Common myeloid progenitor, CD34-positive (primary cell): ENCODE data around the gene CACNA2D2.

Experiments
- CTCF ChIA-PET: fragments of 350-600 bp; sonication (Branson Sonifier 250); formaldehyde crosslinking; loops from one replicate; lab custom pipeline; 2021; ENCODE audit warnings: antibody characterized with exemption; lab: Charles Lee
- POLR2A ChIA-PET: fragments of 350-600 bp; sonication (Branson Sonifier 250); formaldehyde crosslinking; loops from one replicate; lab custom pipeline; 2021; ENCODE audit warnings: antibody characterized with exemption; lab: Charles Lee
- DNase-seq, 3 donors: peaks; one replicate each; pipeline versions ENCODE4 v3.0.0 to v3.0.0-alpha.2; 2013
- H3K27ac ChIP-seq, 2 experiments: 1 replicate in 1 of 2; 2 replicates in 1 of 2; pipeline ENCODE4 v1.7.0; 2013; ENCODE audit warnings: inconsistent platforms in 2 of 2, low read length in 2 of 2, mild to moderate bottlenecking in 2 of 2, low read depth in 1 of 2, moderate library complexity in 1 of 2; ENCODE audit not compliant: severe bottlenecking in 2 of 2, insufficient read depth in 1 of 2, poor library complexity in 1 of 2
- H3K27me3 ChIP-seq, 5 experiments: replicated peaks in 2 of 5; 1 replicate in 3 of 5; 2 replicates in 2 of 5; pipeline versions ENCODE4 v1.6.1 to v1.7.0; 2013; ENCODE audit warnings: low read length in 4 of 5, mild to moderate bottlenecking in 2 of 5, moderate library complexity in 2 of 5, inconsistent platforms in 1 of 5; ENCODE audit not compliant: insufficient read depth in 5 of 5, control insufficient read depth in 4 of 5
- H3K36me3 ChIP-seq, 4 experiments: 1 replicate in 2 of 4; 2 replicates in 2 of 4; pipeline versions ENCODE4 v1.6.1 to v1.7.0; 2013; ENCODE audit warnings: low read length in 3 of 4, control low read depth in 1 of 4, mild to moderate bottlenecking in 1 of 4; ENCODE audit not compliant: control insufficient read depth in 4 of 4, insufficient read depth in 4 of 4
- H3K4me1 ChIP-seq, 4 experiments: 1 replicate in 3 of 4; 2 replicates in 1 of 4; pipeline versions ENCODE4 v1.6.1 to v1.7.1; 2013; ENCODE audit warnings: low read length in 3 of 4, mild to moderate bottlenecking in 3 of 4, control low read depth in 1 of 4, inconsistent platforms in 1 of 4, moderate library complexity in 1 of 4; ENCODE audit not compliant: control insufficient read depth in 4 of 4, insufficient read depth in 4 of 4; ENCODE audit errors: control extremely low read depth in 1 of 4
- H3K4me3 ChIP-seq, 7 experiments: 1 replicate in 4 of 7; 2 replicates in 3 of 7; pipeline versions ENCODE4 v1.5.1 to v1.7.0; 2013; ENCODE audit warnings: mild to moderate bottlenecking in 7 of 7, low read length in 6 of 7, moderate library complexity in 6 of 7, inconsistent platforms in 2 of 7, low read depth in 2 of 7, control low read depth in 1 of 7; ENCODE audit not compliant: insufficient read depth in 4 of 7, control insufficient read depth in 1 of 7; ENCODE audit errors: extremely low read depth in 1 of 7
- H3K9me3 ChIP-seq, 5 experiments: 1 replicate in 4 of 5; 2 replicates in 1 of 5; pipeline versions ENCODE4 v1.6.1 to v1.7.1; 2013; ENCODE audit warnings: low read length in 4 of 5, mild to moderate bottlenecking in 2 of 5, inconsistent platforms in 1 of 5, low read depth in 1 of 5, moderate library complexity in 1 of 5; ENCODE audit not compliant: control insufficient read depth in 4 of 5, insufficient read depth in 2 of 5; ENCODE audit errors: control extremely low read depth in 1 of 5
- WGBS: methylation state at CpG from one replicate; pipeline ENCODE4 v1.1.5; 2013; ENCODE audit not compliant: insufficient coverage; 5-methylcytosine and 5-hydroxymethylcytosine counted together

Gene CACNA2D2

GRCh38 chr3:50395070-50395860 lies 108.2 kb downstream of the CACNA2D2 start:
- POLR2A ChIA-PET = no interaction called here
- no peak for DNase-seq
- WGBS = 83% methylated on average over 8 of the region's 10 CpGs
- CTCF ChIA-PET = interaction anchor here (2.2 kb wide), 1 partner anchor 8 kb away, joined by 7 read pairs; no protein-coding TSS in a partner anchor
- H3K4me1 ChIP-seq = peaks cover 0 to 10% (median 0%) of the 10 kb centered on the region in 4 experiments
- no peaks in the 10 kb centered on the region for H3K27me3 ChIP-seq
- H3K36me3 ChIP-seq = no peaks in the 10 kb centered on the region
- H3K9me3 ChIP-seq = no peaks in the 10 kb centered on the region
- no peak overlapping the region for H3K27ac ChIP-seq
- no peak overlapping the region for H3K4me3 ChIP-seq

DNA sequence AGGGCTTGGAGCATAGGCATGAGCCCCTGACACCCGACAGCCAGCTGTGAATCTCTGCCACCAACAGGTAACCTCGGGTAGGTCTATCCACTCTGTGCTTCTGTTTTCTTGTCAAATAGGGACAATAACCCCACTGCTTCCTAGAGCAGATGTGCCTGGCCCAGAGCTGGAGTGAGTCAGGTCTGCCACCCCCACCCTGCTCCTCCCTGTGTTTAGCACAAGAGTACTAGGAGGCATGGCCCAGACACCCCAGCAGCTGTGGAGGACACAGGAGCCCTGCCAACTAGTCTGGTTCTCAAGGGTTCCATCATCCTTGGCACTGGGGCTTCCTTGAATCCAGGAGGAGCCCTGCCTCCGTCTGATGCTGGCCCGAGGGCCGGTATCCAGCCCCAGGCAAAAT lies 110.4 kb downstream of the CACNA2D2 start:
- Histone ChIP-seq H3K9me3 (no peaks in the 10 kb centered on the region), H3K4me3 (no peak overlapping the region), H3K27ac (no peak overlapping the region), H3K4me1 (peaks cover 0 to 10% (median 0%) of the 10 kb centered on the region in 4 experiments), H3K36me3 (no peaks in the 10 kb centered on the region), H3K27me3 (no peaks in the 10 kb centered on the region)
- POLR2A ChIA-PET = no interaction called here
- DNase-seq = no peak
- 97% methylated on average over 3 of the region's 5 CpGs for WGBS
- CTCF ChIA-PET = interaction anchor here (2.5 kb wide), 1 partner anchor 45 kb away, joined by 10 read pairs; no protein-coding TSS in a partner anchor

- no peak overlapping the region for H3K4me3 ChIP-seq
- H3K27me3 ChIP-seq = no peaks in the 10 kb centered on the region
- no peaks in the 10 kb centered on the region for H3K9me3 ChIP-seq
- H3K27ac ChIP-seq = no peak overlapping the region
- 94% methylated on average over 4 of the region's 5 CpGs for WGBS
- no peak for DNase-seq
- no peaks in the 10 kb centered on the region for H3K36me3 ChIP-seq
- POLR2A ChIA-PET = no interaction called here
- CTCF ChIA-PET = interaction anchor here (0.6 to 4.4 kb wide), 3 partner anchors 40 to 46 kb away, joined by 3 to 28 read pairs (median 10); partner anchors contain the start of gene ZMYND10
- H3K4me1 ChIP-seq = peaks cover 0 to 10% (median 0%) of the 10 kb centered on the region in 4 experiments
These were observed 111.2 kb downstream of the CACNA2D2 start for GRCh38 chr3:50392101-50392715.

- Histone ChIP-seq H3K4me1 (peaks cover 0 to 7% (median 2%) of the 10 kb centered on the region in 4 experiments), H3K27ac (no peak overlapping the region), H3K27me3 (no peaks in the 10 kb centered on the region), H3K36me3 (no peaks in the 10 kb centered on the region), H3K4me3 (no peak overlapping the region), H3K9me3 (no peaks in the 10 kb centered on the region)
- 94% methylated on average over 10 of the region's 12 CpGs for WGBS
- DNase-seq = peak in 1 of 3 donors; percentile 29
- ChIA-PET CTCF (interaction anchor here (0.8 to 4.4 kb wide), 8 partner anchors 15 to 45 kb away, joined by 3 to 28 read pairs (median 4); partner anchors contain the start of gene ZMYND10), POLR2A (no interaction called here)
These were observed 112.8 kb downstream of the CACNA2D2 start for GRCh38 chr3:50390508-50391224.

DNA sequence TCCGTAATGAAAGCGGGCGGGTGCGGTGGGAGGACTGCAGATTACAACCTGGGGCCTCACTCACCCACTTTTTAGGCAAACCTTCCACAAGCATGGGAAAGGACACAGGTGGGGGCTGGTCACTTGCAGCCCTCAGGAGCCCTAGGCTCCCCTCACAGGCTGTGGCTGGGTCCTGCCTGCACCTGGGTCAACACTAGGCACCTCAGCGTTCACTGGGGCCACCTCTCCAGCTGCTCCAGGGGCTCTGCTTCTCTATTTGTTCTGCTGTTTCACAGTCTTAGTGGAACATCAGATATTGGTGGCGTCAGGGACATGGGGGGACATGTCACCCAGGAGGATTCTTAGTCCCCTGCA lies 114.0 kb downstream of the CACNA2D2 start:
- H3K9me3 ChIP-seq = no peaks in the 10 kb centered on the region
- DNase-seq = no peak
- no peak overlapping the region for H3K27ac ChIP-seq
- no peak overlapping the region for H3K4me3 ChIP-seq
- H3K4me1 ChIP-seq = peaks cover 0 to 12% (median 9%) of the 10 kb centered on the region in 4 experiments
- no peaks in the 10 kb centered on the region for H3K36me3 ChIP-seq
- CTCF ChIA-PET = interaction anchor here (0.7 to 4.4 kb wide), 5 partner anchors 14 to 153 kb away, joined by 3 to 28 read pairs (median 4); partner anchors contain the start of gene ZMYND10
- H3K27me3 ChIP-seq = peaks cover 0 to 2% (median 0%) of the 10 kb centered on the region in 5 experiments
- POLR2A ChIA-PET = no interaction called here
- 96% methylated on average over 6 of the region's 6 CpGs for WGBS

DNA sequence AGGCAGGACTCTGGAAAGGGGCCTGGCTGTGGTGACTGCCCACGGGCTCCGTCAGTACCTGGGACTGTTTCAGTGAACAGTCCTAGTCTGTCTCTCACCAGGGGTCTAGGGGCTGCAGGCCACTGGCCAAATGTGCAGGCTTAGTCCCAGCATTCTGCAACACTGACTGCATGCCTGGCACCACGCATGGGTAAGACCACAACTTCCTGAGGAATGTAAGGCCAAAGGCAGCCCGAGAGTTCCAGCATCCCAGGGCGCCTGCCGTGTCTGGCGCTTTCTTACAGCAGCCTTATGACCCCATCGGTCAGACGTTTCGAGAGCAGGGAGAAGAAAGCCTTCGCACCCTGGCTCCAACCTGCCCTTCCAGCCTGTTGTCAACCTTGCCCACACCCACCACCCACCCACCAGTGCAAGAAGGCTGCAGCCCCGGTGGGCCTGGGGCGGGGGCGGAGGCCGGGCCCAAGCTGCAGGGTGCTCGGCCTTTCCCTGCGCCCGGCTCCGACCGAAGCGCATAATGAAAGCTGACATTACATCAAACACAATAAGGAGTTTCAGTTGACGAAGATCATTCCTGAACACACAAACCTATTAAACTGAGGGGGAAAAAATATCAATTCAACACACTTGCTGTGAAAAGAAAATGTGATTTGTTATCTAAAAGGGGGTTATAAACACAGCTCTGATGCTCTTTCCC lies 114.6 kb downstream of the CACNA2D2 start:
- WGBS = 81% methylated on average over 10 of the region's 22 CpGs
- POLR2A ChIA-PET = no interaction called here
- CTCF ChIA-PET = interaction anchor here (0.7 to 4.4 kb wide), 5 partner anchors 23 to 153 kb away, joined by 3 to 28 read pairs (median 4); partner anchors contain the start of gene ZMYND10
- Histone ChIP-seq H3K36me3 (no peaks in the 10 kb centered on the region), H3K27me3 (peaks cover 0 to 2% (median 0%) of the 10 kb centered on the region in 5 experiments), H3K4me3 (no peak overlapping the region), H3K4me1 (peaks cover 0 to 12% (median 9%) of the 10 kb centered on the region in 4 experiments), H3K27ac (no peak overlapping the region), H3K9me3 (no peaks in the 10 kb centered on the region)
- no peak for DNase-seq
